ENCODE measurements around the gene ST14.

Gene ST14

DNA sequence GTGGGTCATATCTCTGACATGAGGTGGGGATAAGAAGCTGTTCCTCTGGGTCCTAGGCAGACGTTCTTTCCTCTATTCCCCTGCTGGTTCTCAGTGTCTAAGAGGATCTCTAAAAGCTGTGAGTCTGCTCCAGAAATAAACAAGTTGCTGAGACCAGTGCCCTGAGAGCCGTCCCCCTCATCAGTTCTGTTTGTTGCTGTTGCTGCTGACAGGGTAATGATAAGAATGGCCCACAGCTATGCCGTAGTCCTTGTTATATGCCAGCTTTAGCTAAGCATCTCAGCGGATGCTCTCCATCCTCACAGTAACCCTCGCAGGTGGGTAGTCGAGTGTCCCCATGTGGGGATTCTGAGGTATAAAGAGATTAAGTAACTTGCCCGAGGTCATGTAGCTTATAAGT lies 23.5 kb upstream of the ST14 start:
- TF ChIP-seq, protein P1, sequence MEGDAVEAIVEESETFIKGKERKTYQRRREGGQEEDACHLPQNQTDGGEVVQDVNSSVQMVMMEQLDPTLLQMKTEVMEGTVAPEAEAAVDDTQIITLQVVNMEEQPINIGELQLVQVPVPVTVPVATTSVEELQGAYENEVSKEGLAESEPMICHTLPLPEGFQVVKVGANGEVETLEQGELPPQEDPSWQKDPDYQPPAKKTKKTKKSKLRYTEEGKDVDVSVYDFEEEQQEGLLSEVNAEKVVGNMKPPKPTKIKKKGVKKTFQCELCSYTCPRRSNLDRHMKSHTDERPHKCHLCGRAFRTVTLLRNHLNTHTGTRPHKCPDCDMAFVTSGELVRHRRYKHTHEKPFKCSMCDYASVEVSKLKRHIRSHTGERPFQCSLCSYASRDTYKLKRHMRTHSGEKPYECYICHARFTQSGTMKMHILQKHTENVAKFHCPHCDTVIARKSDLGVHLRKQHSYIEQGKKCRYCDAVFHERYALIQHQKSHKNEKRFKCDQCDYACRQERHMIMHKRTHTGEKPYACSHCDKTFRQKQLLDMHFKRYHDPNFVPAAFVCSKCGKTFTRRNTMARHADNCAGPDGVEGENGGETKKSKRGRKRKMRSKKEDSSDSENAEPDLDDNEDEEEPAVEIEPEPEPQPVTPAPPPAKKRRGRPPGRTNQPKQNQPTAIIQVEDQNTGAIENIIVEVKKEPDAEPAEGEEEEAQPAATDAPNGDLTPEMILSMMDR (IDR thresholded peaks at IDR 0.05), result no peak
- TF ChIP-seq ZFX (IDR thresholded peaks at IDR 0.05; ENCODE audit: borderline replicate concordance), result no peak
- H3K27ac ChIP-seq, result no peak overlapping the region

GRCh38 chr11:130137999-130138398 lies 21.6 kb upstream of the ST14 start:
- TF ChIP-seq ZFX (IDR thresholded peaks at IDR 0.05; ENCODE audit: borderline replicate concordance), result no peak
- TF ChIP-seq, protein P1 (IDR thresholded peaks at IDR 0.05), result no peak
- H3K27ac ChIP-seq, result no peak overlapping the region

- H3K27ac ChIP-seq, result no peak overlapping the region
- TF ChIP-seq, protein P1 (IDR thresholded peaks at IDR 0.05), result no peak
- TF ChIP-seq ZFX (IDR thresholded peaks at IDR 0.05; ENCODE audit: borderline replicate concordance), result no peak
These were observed 20.2 kb upstream of the ST14 start for GRCh38 chr11:130139401-130139800.

DNA sequence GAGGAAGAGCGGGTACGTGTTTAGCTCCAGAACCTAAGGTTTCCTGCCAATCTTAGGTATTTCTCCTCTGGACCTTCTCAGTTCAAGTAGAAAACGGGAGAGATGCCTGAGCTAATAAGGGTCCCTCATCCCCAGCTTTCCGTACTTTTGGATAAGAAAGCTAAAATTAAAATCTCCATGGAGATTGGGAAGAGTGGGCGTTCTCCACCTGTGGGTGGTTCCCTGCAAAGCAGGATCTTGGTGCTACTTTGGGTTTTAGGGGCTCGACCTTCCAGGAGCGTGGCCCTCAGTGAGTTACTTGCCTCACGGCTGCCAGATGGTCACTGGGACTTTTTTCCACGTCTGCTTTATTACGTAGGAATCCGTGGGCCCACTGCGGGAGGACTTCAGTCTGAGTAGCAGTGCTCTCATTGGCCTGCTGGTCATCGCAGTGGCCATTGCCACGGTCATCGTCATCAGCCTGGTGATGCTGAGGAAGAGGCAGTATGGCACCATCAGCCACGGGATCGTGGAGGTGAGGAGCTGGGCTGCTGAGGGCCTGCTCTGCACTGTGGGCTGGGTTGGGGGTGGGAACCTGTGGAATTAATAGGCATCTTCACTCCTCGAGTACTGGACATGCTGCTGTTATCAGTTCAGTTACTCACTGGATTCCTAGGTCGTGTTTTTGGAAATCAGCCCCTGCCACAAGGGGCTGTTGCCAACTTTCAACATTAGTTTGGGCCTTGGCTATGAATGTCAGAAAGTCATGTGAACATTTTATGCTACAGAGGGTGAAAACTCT lies 17.8 kb upstream of the ST14 start:
- TF ChIP-seq, protein P1 (IDR thresholded peaks at IDR 0.05), result no peak
- no peak for TF ChIP-seq ZFX (IDR thresholded peaks at IDR 0.05; ENCODE audit: borderline replicate concordance)
- no peak overlapping the region for H3K27ac ChIP-seq

- H3K27ac ChIP-seq, result no peak overlapping the region
- TF ChIP-seq ZFX (IDR thresholded peaks at IDR 0.05; ENCODE audit: borderline replicate concordance), result no peak
- TF ChIP-seq, protein P1 (IDR thresholded peaks at IDR 0.05), result no peak
These were observed 15.4 kb upstream of the ST14 start for GRCh38 chr11:130144141-130144540.

GRCh38 chr11:130144861-130145281 lies 14.7 kb upstream of the ST14 start:
- TF ChIP-seq, protein P1 (IDR thresholded peaks at IDR 0.05), result no peak
- no peak for TF ChIP-seq ZFX (IDR thresholded peaks at IDR 0.05; ENCODE audit: borderline replicate concordance)

DNA sequence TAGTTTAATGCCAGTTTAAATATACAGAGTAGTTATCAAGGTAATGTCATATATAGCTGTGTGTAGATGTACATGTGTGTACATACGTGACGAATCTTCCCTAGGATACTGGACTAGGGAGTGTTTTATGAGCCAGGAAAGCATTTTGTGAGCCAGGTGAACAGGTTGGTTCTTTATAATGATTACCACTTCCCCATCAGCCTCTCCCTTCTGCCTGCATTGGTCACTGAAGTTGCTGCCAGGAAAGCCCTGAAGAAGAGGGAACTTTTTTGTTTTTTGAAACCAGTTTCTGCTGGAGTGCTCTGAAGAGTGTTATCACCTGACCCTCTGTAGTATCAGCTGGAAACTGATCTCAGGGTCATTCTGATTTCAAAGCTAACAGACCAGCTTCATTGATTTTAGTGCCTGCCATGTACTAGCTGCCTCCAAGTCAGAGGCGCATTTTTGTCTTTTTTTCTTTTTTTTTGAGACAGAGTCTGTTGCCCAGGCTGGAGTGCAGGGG lies 14.2 kb upstream of the ST14 start:
- no peak overlapping the region for H3K27ac ChIP-seq
- no peak for TF ChIP-seq ZFX (IDR thresholded peaks at IDR 0.05; ENCODE audit: borderline replicate concordance)
- TF ChIP-seq, protein P1 (IDR thresholded peaks at IDR 0.05), result no peak

More at GRCh38 chr11:130144861-130145281, 14.7 kb upstream of the ST14 start:
- H3K27ac ChIP-seq, result no peak overlapping the region

Data from 22Rv1 (cell line).